HL-60 (cell line): ENCODE measurements around the gene ARAF.

Source experiments
- GABPA ChIP-seq: IDR thresholded peaks from 2 replicates; pipeline ENCODE4 v1.6.1; 2012; ENCODE audit warnings: low read depth
- POLR2AphosphoS5 ChIP-seq: IDR thresholded peaks from 2 replicates; pipeline ENCODE4 v1.6.1; 2012; ENCODE audit warnings: low read depth
- SPI1 ChIP-seq: IDR thresholded peaks from 2 replicates; pipeline ENCODE4 v1.6.1; 2012; ENCODE audit warnings: low read depth, mild to moderate bottlenecking, borderline replicate concordance
- TF ChIP-seq, protein P1 (sequence below): IDR thresholded peaks from one replicate; pipeline ENCODE4 v1.5.1; 2011; ENCODE audit warnings: low read length, control low read depth, inconsistent platforms; ENCODE audit not compliant: insufficient read depth
- TF ChIP-seq, protein P2 (sequence below): IDR thresholded peaks from 2 replicates; pipeline ENCODE4 v1.6.1; 2012; ENCODE audit warnings: low read depth; ENCODE audit not compliant: insufficient replicate concordance

DNA sequence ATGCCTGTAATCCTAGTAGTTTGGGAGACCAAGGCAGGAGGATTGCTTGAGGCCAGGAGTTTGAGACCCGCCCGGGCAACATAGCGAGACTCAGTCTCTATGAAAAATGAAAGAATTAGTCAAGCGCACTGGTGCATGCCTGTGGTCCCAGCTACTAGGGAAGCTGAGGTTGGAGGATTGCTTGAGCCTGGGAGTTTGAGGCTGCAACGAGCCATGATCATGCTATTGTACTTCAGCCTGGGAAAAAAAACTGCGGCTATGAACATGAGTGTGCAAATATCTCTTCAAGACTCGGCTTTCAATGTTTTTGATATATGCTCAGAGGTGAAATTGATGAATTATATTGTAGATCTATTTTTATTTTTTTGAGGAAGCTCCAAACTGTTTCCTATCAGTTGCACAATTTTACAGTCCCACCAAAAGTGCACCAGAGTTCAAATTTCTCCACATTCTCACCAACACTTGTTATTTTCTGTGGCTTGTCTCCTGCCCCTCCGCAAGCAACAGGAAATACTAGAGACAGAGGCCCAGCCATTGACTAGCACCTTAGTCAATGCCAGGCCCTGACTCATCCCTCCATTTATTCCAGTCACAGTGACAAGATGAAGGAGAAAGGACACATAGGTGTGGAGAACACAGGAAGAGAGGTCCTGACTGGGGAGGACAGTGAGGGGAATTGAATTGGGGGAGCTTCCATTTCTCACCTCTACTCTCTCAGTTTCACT lies 44.9 kb upstream of the ARAF start:
- TF ChIP-seq, protein P1, sequence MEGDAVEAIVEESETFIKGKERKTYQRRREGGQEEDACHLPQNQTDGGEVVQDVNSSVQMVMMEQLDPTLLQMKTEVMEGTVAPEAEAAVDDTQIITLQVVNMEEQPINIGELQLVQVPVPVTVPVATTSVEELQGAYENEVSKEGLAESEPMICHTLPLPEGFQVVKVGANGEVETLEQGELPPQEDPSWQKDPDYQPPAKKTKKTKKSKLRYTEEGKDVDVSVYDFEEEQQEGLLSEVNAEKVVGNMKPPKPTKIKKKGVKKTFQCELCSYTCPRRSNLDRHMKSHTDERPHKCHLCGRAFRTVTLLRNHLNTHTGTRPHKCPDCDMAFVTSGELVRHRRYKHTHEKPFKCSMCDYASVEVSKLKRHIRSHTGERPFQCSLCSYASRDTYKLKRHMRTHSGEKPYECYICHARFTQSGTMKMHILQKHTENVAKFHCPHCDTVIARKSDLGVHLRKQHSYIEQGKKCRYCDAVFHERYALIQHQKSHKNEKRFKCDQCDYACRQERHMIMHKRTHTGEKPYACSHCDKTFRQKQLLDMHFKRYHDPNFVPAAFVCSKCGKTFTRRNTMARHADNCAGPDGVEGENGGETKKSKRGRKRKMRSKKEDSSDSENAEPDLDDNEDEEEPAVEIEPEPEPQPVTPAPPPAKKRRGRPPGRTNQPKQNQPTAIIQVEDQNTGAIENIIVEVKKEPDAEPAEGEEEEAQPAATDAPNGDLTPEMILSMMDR = no peak
- TF ChIP-seq POLR2AphosphoS5 = no peak
- TF ChIP-seq GABPA = no peak
- TF ChIP-seq, protein P2, sequence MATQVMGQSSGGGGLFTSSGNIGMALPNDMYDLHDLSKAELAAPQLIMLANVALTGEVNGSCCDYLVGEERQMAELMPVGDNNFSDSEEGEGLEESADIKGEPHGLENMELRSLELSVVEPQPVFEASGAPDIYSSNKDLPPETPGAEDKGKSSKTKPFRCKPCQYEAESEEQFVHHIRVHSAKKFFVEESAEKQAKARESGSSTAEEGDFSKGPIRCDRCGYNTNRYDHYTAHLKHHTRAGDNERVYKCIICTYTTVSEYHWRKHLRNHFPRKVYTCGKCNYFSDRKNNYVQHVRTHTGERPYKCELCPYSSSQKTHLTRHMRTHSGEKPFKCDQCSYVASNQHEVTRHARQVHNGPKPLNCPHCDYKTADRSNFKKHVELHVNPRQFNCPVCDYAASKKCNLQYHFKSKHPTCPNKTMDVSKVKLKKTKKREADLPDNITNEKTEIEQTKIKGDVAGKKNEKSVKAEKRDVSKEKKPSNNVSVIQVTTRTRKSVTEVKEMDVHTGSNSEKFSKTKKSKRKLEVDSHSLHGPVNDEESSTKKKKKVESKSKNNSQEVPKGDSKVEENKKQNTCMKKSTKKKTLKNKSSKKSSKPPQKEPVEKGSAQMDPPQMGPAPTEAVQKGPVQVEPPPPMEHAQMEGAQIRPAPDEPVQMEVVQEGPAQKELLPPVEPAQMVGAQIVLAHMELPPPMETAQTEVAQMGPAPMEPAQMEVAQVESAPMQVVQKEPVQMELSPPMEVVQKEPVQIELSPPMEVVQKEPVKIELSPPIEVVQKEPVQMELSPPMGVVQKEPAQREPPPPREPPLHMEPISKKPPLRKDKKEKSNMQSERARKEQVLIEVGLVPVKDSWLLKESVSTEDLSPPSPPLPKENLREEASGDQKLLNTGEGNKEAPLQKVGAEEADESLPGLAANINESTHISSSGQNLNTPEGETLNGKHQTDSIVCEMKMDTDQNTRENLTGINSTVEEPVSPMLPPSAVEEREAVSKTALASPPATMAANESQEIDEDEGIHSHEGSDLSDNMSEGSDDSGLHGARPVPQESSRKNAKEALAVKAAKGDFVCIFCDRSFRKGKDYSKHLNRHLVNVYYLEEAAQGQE = no peak
- TF ChIP-seq SPI1 = no peak
